Frontal cortex (tissue), 4 donors: Measurements from ENCODE around the gene UNKL. TPM values are rescaled to one million over a fixed set of nuclear protein-coding genes. Genes with fewer than 3 reads are reported as not detected.

ENCODE experiments used
- DNase-seq, 2 donors: peaks; one replicate each; pipeline ENCODE4 v3.0.0; 2012; ENCODE audit warnings: low spot score in 2 of 2
- FAIRE-seq: peaks from 2 replicates; lab custom pipeline; 2012; peaks lifted over from hg19 to GRCh38; lab: Jason Lieb, UNC
- total RNA-seq: library from RNA; depleted of rRNA; stranded (reverse); fragments of >200 nt; gene quantifications from one replicate; pipeline ENCODE4 v1.2.3, GENCODE V29; 2014
- donor health status: control.
- donor health status: control.
- donor health status: control.

The UNKL gene
- total RNA-seq, 1 donor from 2014 or later: 8.2 TPM

DNA sequence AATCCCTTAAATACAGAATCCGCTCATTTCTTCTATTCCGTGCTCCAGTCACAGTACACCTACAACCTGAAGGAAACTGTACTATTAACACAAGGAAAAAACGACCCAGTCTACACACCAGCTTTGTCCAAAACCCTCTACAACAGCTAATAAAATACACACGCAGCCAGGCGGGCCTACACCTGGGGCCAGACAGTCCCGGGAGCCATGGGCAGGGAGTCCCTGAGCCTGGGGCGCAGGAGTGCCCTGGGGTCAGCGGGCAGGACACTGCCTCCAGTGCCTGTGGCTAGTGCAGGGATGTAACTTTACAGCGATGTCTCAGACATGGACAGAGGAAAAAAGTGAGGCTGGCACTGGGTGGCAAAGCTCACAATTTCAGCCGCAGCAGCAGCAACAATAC lies 34.3 kb downstream of the UNKL start:
- no peak for FAIRE-seq
- no peak for DNase-seq

DNA sequence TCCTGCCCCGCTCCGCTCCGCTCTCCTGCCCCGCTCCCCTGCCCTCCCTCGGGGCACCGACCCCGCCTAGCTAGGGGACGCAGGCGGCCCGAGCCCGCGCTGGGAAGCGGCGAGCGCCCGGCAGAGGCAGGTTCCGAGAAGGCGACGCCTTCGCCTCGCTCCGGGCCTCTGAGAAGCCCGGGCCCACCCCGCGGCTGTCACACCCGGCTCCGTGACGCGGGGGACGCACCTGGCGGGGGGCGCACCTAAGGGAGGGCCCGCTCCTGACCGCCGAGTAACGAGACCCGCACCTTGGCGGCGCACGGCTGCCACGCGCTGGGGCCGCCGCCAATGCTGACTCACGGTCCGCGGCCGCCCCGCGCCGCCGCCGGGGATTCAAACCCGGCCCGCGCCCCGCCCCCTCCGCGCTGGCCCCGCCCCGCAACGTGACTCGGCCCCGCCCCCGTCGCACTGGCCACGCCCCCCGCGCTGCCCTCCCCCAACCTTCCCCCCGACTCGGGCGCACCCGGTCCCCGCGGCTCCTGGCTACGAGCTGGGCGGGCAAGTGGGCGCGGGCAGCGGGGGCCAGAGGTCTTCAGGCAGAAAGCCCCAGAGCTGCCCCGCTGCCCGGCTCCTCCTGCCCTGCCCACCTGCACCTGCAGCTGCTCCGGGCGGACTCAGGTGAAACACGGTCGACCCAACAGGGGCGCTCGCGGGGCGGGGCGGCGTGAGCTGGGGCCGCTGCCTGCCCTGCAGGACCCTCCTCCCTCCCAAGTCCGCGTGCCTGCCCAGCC lies 35.0 kb downstream of the UNKL start:
- FAIRE-seq (no peak), DNase-seq (peak; percentile 68 to 88)

DNA sequence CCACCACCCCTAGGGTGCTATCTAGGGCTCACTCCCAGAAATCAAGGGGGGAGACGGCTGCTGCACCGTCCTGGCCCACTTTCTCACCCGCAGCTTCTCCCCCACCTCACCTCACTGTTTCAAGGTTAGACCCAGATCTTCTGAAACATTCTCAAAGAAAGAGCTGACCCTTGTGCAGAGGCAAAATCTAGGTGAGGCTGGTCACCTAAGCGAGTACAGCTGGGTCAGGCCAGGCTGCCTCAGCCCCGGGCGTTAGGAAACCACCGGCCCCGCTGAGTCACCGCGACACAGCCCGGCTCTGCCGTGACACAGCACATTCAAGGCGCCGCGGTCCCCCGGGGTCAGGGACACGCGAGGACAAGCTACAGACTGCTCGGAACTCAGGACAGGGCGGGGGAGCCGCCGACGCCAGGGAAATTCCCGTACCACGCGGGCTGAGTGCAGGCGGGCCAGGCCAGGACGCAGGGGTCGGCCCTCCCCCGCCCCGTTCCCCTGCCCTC lies 35.6 kb downstream of the UNKL start:
- DNase-seq (peak; percentile 58 to 84), FAIRE-seq (no peak)

DNA sequence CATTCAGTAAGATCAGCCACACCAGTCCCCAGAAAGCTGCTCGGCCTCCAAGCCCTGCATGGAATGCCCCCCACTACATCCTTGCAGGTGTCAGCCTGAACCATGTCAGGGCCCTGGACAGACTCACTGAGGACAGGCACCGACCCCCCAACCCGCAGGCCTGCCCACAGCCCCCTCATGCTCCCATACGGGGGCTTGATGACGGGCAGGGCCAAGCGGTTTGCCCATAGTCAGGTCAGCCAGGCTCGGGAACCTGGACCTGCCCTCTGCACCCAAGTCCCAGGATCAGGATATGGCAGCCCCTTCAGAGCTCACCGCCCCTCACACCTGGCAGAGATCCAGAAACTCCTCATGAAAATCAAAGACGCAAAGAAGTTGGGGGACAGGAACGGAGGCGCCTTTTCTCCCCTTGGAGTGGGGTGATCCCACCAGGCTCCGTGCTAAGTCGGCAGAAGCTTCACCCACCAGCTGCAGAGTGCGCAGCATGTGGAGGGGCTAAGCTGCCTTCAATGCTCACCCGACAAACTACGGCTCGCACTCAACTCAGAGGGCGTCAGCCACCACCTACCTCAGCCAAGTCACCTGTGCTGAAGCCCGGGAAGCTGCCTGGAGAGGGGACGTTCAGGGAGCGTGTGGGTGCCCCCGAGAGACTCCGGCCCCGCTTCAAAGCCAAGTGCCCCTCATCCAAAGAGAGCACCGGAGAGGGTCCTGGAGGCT lies 36.3 kb downstream of the UNKL start:
- no peak for DNase-seq
- no peak for FAIRE-seq

DNA sequence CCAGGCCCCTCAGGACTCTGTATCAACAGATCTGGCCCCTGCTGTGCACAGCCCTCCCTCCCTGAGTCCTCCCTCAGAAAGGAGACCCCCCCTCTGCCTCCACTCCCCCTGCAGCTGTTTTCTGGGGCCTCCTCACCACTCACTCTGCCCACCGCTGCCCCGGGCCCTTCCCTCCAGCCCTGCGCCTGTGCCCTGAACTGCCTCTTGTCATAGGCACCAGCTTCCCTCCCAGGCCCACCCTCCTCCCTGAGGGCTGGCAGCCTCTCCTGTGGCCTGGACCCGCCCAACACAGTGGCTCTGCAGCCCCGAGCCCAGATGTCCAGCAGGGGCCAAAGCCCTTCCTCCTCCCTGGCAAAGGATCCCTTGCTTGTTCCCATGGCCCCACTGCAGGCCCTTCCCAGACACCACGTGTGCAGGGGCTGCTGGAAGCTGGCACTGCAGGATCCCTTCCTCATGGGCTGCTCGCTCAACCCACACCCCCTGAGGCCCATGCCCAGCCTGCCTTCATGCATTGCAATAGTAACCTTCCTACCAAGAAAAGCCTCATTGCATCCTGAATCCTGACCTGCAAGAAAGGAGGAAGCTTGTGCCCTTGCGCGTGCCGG lies 37.0 kb downstream of the UNKL start:
- DNase-seq (peak in 1 of 2 donors; percentile 63), FAIRE-seq (no peak)

DNA sequence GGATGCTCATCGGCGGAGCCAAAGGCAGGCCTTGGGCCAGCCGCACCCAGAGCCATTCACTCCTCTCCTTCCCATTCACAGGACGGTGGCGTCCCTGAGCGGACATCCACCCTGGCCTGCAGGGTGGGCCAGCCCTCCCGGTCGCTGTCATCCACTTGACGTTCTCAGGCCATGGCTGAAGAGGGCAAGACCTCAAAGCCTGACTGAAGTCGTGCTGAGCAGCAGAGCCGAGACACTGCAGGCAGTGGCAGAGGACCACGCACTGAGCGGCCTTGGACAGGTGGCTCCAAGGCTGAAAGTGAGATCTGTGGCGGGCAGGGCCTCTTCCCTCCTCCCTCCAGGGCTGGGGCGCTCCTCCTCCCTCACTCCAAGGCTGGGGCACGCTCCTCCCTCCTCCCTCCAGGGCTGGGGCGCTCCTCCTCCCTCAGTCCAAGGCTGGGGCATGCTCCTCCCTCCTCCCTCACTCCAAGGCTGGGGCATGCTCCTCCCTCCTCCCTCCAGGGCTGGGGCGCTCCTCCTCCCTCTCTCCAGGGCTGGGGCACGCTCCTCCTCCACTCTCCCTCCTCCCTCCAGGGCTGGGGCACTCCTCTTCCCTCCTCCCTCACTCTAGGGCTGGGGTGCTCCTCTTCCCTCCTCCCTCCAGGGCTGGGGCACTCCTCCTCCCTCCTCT lies 38.6 kb downstream of the UNKL start:
- FAIRE-seq (no peak), DNase-seq (no peak)

DNA sequence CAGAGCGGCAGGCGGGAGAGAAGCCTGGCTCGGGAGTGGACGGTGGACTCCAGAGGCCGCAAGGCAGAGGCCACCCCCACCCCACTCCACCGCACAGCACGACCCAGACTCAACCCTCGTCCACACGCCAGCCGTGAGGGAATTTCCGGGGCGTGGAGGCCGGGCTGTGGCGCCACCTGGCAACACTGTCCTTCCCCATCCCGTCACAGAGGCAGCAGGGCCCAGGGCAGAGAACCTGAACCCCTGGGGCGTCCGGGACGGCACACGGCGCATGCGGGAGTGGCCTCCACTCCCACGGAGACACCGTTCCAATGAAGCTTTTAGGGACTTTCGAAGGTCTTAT lies 39.2 kb downstream of the UNKL start:
- no peak for FAIRE-seq
- DNase-seq: no peak

DNA sequence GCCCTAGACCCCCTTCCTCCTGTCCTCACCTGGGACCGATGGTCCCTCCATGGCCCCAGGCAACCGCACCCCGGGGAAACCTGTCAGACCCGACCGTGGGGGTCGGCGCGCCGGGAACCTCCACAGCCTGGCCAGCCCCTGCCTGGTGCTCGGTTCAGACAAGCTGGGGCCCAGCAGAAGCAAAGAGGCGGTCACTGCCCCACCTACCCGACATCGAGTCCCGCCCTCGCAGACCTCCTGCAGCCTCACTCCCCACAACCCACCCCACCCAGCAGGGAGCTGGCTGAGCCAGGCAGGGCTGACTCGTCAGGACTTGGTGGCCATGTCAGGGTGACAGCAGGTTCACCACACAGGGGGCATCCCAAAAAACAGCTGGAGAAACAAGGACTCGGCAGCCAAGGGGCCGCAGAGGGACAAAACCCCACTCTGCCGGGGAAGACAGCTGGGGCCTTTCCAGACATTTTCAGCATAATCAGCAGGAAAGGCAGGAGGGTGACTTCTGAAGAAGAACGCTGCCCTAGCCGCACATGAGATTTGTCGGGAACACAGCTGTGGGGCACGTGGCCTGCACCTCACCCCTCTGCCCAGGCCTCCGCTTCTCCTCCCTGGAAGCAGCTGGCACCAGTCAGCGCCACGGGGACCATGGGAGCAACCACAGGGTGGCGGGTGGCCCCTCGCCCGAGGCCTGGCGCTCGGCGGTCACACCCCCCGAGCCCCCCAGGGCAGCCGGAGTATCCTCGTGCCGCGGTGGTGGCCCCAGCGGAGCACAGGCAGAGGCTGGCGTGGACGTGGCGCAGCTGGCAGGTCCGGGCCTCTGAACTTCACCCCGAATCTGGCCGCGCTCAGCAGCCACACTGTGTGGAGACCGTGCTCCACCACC lies 39.8 kb downstream of the UNKL start:
- FAIRE-seq: no peak

DNA sequence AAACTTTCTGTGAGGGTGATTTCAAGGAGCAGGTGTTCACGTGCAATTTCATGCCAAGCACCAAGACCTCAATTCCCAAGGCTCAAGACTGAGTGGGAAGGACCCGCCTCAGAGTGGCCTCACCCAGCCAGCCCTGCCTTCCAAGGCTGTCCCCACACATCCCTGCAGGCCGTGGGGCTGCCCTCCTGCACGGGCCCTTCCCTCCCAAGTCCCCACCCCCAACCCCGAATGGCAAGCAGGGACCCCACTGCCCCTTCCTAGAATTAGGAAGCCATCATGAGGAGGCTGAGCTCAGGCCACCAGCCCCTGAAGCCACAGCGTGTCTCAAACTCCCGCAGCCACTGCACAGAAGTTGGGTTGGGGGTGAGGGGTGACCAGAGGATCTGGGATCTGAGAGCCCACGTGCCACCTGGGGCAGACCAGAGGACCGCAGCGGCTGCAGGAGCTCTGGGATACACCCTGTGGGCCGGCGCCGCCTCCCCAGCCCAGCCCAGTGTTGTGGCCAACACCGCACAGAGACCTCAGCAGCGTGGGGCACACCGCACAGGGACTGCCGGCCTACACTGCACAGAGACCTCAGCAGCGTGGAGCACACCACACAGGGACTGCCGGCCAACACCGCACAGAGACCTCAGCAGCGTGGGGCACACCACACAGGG lies 42.1 kb downstream of the UNKL start:
- no peak for DNase-seq
- no peak for FAIRE-seq

More for the DNA sequence above, 39.8 kb downstream of the UNKL start:
- no peak for DNase-seq

DNA sequence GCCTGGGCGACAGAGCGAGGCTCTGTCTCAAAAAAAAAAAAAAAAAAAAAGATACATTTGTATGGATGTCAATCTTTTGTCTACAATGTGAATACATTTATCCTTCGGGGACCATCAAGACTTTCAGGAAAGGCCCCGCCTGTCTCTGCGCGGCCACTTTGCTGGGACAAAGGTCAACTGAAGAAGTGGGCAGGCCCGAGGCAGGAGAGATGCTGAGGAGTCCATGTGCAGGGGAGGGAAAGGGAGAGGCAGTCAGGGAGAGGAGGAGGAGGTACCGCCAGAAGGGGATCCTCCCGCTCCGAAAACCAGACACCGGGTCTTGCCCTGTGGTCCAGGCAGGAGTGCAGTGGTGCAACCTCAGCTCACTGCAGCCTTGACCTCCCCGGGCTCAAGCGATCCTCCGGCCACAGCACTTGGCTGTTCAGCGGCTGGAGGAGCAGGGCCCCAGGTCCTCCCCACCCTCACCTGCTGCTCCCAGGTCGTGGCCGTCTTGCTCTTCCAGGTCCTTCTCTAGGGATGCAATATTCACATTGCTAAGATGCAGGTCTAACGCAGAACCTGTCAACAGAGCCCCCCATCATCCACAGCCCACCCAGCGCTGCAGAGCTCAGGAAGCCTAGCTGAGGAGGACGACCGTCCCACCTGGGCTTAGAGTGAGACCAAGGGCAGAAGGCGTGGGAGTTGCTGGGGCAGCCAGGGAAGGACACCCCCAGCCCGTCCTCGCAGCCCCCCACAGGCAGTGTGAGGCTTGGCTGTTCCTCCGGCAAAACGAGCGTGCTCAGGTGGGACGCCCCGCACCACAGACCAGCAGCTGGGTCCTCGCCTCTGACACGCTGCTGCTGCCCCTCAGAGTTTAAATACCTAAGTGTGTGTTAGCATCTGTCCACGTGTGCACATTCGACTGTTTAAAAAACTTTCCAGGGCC lies 43.2 kb downstream of the UNKL start:
- FAIRE-seq (no peak), DNase-seq (no peak)

DNA sequence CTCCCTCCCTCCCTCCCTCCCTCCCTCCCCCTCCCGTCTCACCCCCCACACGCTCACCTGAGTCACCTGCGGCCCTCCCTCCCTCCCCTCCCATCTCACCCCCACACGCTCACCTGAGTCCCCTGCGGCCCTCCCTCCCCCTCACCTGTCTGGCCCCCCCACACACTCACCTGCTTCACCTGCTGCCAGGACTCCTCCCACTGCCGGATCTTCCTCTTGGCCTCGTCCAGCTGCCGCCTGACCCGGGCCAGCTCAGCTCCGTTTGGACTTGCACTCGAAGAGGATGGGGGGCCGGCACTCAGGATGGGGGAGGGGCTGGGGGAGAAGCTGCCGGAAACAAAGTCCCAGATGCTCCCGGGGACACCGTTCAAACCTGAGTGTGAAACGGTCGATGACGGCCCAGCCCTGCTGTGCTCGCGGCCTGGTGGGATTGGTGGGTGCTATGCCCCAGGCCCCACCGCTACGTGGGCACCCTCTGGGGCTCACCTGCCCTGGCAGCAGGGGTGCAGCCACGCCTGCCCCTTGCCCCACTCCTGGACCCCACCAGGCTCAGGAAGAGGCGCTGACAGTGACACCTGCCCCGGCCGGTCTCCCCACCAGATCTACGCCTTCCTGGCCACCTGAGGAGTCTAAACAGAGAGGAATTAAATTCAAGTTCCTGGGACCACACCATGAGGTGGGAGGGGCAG lies 46.9 kb downstream of the UNKL start:
- FAIRE-seq (no peak), DNase-seq (no peak)

DNA sequence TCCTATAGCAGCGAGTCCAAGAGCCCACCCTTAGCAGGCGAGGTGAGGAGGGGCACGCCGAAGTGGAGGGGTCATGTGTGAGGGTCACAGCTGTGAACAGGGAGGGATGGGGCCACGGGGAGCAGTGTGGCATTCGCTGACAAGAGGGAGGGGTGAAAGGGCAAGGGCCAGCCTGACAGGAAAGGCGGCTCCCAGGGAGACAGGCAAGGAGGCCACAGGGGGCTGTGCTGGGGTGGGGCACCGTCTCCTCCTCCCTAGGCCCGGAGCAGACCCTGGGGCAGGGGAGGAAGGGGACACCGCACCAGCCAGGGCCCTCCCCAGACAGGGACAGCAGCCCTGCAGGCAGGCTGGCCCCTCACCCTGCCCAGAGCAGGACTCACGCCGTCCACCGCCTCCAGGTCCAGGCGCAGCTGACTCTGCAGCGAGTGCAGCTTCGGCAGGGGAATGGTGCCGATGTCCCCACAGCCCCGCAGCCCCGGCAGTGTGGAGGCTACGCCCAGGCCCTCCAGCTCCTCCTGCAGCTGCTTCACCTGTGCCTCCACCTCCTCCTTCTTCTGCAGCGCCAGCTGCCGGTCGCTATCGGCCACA lies 47.7 kb downstream of the UNKL start:
- FAIRE-seq (no peak), DNase-seq (no peak)

DNA sequence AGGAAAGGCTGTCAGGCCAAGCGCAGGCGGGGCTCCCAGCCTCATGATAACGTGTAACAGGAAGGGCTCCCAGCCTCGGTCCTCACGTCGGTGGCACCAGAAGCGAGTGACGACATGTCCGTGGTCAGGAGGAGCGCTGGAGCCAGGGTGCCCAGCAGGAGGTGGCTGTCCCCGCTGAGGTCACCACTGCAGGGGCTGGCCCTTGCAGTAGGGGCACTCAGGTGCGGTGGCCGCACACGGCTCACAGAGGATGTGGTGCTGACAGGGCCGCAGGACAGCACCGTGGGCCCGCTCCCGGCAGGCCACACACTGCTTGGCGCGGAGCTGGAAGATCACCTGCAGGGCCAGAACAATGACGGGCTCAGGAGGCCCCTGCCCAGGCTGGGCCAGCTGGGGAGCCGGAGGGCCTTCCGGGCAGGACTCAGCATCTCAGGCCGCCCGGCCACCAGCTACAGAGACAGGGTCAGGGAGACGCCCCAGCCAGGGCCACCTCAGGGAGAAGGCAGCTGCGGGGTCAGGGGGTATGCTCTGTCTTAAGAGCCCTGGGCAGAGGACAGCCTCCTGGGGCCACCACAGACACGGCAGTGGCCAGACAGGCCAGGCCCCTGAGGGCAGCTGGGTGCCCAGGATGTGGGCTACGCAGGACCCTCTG lies 48.3 kb downstream of the UNKL start:
- no peak for FAIRE-seq
- no peak for DNase-seq

DNA sequence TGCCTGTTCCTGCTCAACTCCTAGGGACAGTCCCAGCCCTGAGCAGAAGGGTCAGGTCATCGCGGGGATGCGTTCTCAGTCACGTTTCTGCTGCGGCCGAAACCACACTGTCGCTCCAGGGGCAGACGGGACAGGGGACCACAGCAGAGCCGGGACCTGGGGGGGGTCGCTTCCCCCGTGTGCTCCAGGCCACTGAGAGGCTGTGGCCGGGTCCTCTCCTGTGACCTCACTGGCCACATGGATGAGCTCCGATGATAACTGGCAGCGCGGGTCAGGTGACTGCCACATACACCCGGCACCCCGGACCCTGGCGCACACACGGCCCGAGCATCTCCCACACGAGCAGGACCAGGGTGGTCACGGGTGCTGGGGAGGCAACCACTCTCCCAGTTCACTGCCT lies 50.0 kb downstream of the UNKL start:
- DNase-seq: no peak
- FAIRE-seq: no peak

DNA sequence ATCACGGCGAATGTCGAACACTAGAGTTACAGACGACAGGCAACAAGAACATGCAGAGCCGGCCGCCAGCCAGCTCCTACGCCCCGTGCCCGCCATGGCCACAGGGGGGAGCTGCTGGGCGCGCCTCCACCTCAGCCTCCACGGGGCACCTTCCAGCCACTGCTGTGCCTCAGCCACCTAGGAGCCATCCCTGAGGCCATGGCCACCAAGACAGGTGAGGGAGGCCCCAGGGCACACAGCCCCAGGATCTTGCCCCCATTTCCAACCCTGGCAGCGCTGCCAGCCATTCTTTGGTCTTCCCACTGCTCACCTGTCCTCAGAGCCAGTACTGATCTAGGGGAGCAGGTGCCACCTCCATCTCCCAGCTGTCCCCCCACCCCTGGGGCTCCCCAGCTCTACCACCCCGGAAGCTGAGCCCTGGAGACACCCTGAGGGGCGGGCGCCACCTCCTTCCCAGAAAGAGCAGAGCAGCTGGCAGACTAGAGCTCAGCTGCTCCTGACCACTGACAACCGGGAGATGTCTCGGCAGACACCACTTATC lies 50.9 kb downstream of the UNKL start:
- DNase-seq (peak in 1 of 2 donors; percentile 76), FAIRE-seq (no peak)

DNA sequence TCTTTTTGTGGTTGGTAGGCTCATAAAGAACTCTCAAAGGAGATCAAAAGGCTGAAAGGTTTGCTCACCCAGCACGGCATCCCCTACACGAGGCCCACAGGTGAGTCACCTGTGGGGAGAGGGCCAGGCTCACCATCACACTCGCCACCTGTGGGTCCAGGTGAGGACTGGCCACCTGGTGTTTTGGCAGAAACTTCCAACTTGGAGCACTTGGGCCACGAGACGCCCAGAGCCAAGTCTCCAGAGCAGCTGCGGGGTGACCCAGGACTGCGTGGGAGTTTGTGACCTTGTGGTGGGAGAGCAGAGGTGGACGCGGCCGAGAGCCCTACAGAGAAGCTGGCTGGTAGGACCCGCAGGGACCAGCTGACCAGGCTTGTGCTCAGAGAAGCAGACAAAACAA lies 51.7 kb downstream of the UNKL start:
- DNase-seq (no peak), FAIRE-seq (no peak)
